Left hindlimb (tissue), 1 donor: ENCODE data around the gene CTU2.

Experiments used
- DNase-seq: peaks from one replicate; pipeline ENCODE4 v3.0.0-alpha.2; 2018

The CTU2 gene

GRCh38 chr16:88697831-88698615 is 8.3 kb upstream of the CTU2 start:
- DNase-seq: no peak

DNA sequence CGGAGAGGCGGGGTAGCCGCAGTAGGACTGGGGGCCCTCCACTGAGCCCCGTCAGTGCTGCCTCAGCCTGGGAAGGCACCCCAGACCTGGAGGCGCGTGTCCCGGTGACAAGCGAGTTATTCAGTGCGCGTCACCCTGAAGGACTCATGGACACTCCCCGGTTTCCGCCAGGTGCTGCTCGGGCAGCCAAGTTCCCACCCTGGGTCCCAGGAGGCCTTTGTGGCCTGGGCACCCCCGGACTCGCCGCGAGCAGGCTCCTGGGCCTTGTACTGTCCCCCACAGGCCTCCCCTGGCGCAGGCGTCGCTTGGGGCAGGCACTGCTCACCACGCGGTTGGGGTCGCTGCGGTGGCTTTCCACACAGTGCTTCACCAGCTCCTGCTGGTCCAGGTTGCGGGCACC is 7.7 kb upstream of the CTU2 start:
- DNase-seq: no peak

GRCh38 chr16:88699180-88699579 is 7.1 kb upstream of the CTU2 start:
- DNase-seq: no peak

- DNase-seq: no peak
Measured at GRCh38 chr16:88700322-88700635, 6.0 kb upstream of the CTU2 start.

- DNase-seq: peak; percentile 78
Measured at GRCh38 chr16:88700636-88701482, 5.4 kb upstream of the CTU2 start.

GRCh38 chr16:88701581-88702370 is 4.5 kb upstream of the CTU2 start:
- no peak for DNase-seq

GRCh38 chr16:88702371-88703210 is 3.7 kb upstream of the CTU2 start:
- no peak for DNase-seq

- DNase-seq: no peak
Measured at GRCh38 chr16:88703486-88704309, 2.6 kb upstream of the CTU2 start.

DNA sequence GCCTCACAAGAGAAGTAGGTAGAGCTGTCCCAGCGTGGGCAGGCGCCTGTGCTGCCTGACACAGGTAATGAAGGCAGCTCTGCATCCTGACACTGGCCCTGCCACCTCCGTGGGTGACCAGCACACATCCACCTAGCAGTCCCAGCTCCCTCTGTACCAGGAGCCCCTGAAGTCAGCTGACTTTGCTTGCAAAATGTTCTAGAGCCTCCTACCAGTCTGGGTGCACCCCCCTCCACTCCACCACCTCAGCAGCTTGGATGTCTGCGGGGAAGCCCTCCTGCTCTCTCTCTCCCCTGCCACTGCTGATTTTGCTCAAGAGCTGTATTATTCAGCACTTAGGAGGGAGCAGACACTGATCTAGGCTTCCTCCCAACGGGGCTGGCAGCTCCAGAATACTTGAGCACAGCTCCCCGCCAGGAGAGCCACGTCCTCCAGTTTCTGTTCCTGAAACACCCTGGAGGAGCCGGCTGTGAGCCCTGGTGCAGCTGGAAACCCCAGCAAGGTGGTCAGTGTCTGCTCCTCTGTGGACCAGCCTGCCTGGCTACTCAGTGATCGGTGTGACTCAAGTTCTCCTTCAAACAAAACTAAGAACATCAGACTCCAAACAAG is 1.1 kb upstream of the CTU2 start:
- DNase-seq: no peak

GRCh38 chr16:88705801-88706228 is 488 bp upstream of the CTU2 start:
- DNase-seq: no peak

- no peak for DNase-seq
Measured at GRCh38 chr16:88706965-88707826, 893 bp downstream of the CTU2 start.

- no peak for DNase-seq
Measured at GRCh38 chr16:88710556-88710955, 4.3 kb downstream of the CTU2 start.

GRCh38 chr16:88711750-88712340 is 5.5 kb downstream of the CTU2 start:
- no peak for DNase-seq

DNA sequence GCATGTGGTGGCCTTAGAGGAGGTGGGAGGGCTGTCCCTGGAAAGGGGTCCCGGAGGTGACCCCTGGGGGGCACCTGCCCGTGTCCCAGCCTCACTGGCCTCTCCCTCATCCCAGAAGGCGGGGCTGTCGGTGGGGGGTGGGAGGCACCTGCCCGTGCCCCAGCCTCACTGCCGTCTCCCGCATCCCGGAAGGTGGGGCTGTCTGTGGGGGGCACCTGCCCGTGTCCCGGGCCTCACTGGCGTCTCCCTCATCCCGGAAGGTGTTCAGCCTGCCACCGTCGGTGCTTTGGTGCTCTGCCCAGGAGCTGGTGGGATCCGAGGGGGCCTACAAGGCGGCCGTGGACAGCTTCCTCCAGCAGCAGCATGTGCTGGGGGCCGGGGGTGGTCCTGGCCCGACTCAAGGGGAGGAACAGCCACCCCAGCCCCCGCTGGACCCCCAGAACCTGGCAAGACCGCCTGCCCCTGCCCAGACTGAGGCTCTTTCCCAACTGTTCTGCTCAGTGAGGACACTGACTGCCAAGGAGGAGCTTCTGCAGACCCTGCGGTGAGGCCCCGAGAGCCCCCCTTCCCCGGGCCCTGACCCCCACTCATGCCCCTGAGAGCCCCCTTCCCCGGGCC is 6.2 kb downstream of the CTU2 start:
- DNase-seq: no peak

GRCh38 chr16:88713054-88713453 is 6.8 kb downstream of the CTU2 start:
- no peak for DNase-seq

GRCh38 chr16:88713568-88714419 is 7.5 kb downstream of the CTU2 start:
- no peak for DNase-seq

- DNase-seq: no peak
Measured at GRCh38 chr16:88714420-88715302, 8.4 kb downstream of the CTU2 start.
